H9 (cell line): ENCODE measurements around the gene STK32C. TPM values are rescaled to one million over a fixed set of nuclear protein-coding genes. Genes with fewer than 3 reads are reported as not detected.

Source experiments
- DNase-seq: peaks from one replicate; pipeline ENCODE4 v3.0.0-alpha.2; 2017
- H2AFZ ChIP-seq: one replicate; pipeline ENCODE4 v1.6.1; 2013; ENCODE audit warnings: mild to moderate bottlenecking, low read length, control low read depth, moderate library complexity
- H2AK5ac ChIP-seq: 2 replicates; pipeline ENCODE4 v1.6.1; 2013; ENCODE audit warnings: low read length, control low read depth, mixed read lengths; ENCODE audit not compliant: insufficient read length
- H2BK120ac ChIP-seq: one replicate; pipeline ENCODE4 v1.6.1; 2013; ENCODE audit warnings: low read depth, mild to moderate bottlenecking, low read length, control low read depth, inconsistent platforms; ENCODE audit not compliant: poor library complexity, severe bottlenecking
- H2BK12ac ChIP-seq: 2 replicates; pipeline ENCODE4 v1.6.1; 2013; ENCODE audit warnings: low read length, control low read depth, mixed read lengths, low read depth; ENCODE audit not compliant: insufficient read length
- H2BK15ac ChIP-seq: 2 replicates; pipeline ENCODE4 v1.6.1; 2013; ENCODE audit warnings: low read depth, low read length, control low read depth
- H2BK20ac ChIP-seq: one replicate; pipeline ENCODE4 v1.6.1; 2013; ENCODE audit warnings: low read depth, mild to moderate bottlenecking, low read length, control low read depth, inconsistent platforms; ENCODE audit not compliant: poor library complexity, severe bottlenecking
- H2BK5ac ChIP-seq: 2 replicates; pipeline ENCODE4 v1.6.1; 2013; ENCODE audit warnings: low read length, control low read depth, mixed read lengths; ENCODE audit not compliant: insufficient read length
- H3K14ac ChIP-seq: 2 replicates; pipeline ENCODE4 v1.6.1; 2013; ENCODE audit warnings: low read length, control low read depth; ENCODE audit not compliant: insufficient read depth
- H3K18ac ChIP-seq: 2 replicates; pipeline ENCODE4 v1.6.1; 2013; ENCODE audit warnings: low read depth, mild to moderate bottlenecking, mixed read lengths, low read length, control low read depth; ENCODE audit not compliant: insufficient read length
- H3K23ac ChIP-seq: 2 replicates; pipeline ENCODE4 v1.6.1; 2013; ENCODE audit warnings: low read length, control low read depth, mixed read lengths, low read depth; ENCODE audit not compliant: insufficient read length
- H3K23me2 ChIP-seq: 2 replicates; pipeline ENCODE4 v1.6.1; 2013; ENCODE audit warnings: low read depth, mild to moderate bottlenecking, mixed read lengths, low read length, control low read depth; ENCODE audit not compliant: insufficient read length, poor library complexity, severe bottlenecking
- H3K27ac ChIP-seq: 2 replicates; pipeline ENCODE4 v1.5.1; 2013; ENCODE audit warnings: low read length, control low read depth, mixed read lengths, low read depth; ENCODE audit not compliant: insufficient read length
- H3K27me3 ChIP-seq: 2 replicates; pipeline ENCODE4 v1.6.1; 2013; ENCODE audit warnings: low read length, control low read depth, inconsistent platforms; ENCODE audit not compliant: insufficient read depth
- H3K4ac ChIP-seq: 2 replicates; pipeline ENCODE4 v1.6.1; 2013; ENCODE audit warnings: low read depth, mild to moderate bottlenecking, control low read depth, inconsistent platforms, low read length, moderate library complexity
- H3K4me1 ChIP-seq: 2 replicates; pipeline ENCODE4 v1.6.1; 2013; ENCODE audit warnings: low read length, control low read depth, inconsistent platforms; ENCODE audit not compliant: insufficient read depth
- H3K4me2 ChIP-seq: 2 replicates; pipeline ENCODE4 v1.6.1; 2013; ENCODE audit warnings: low read length, control low read depth, mixed read lengths; ENCODE audit not compliant: insufficient read length, insufficient read depth
- H3K56ac ChIP-seq: 2 replicates; pipeline ENCODE4 v1.6.1; 2013; ENCODE audit warnings: low read depth, mild to moderate bottlenecking, mixed read lengths, low read length, control low read depth; ENCODE audit not compliant: insufficient read length
- H3K79me1 ChIP-seq: 2 replicates; pipeline ENCODE4 v1.6.1; 2013; ENCODE audit warnings: low read depth, mild to moderate bottlenecking, moderate library complexity, low read length, control low read depth, inconsistent platforms; ENCODE audit not compliant: insufficient read depth, poor library complexity, severe bottlenecking
- H3K79me2 ChIP-seq: 2 replicates; pipeline ENCODE4 v1.6.1; 2013; ENCODE audit warnings: low read length, control low read depth, inconsistent platforms; ENCODE audit not compliant: insufficient read depth
- H3K9ac ChIP-seq: 2 replicates; pipeline ENCODE4 v1.6.1; 2013; ENCODE audit warnings: low read length, control low read depth, mixed read lengths; ENCODE audit not compliant: insufficient read length; ENCODE audit errors: extremely low read depth
- H3K9me3 ChIP-seq: one replicate; pipeline ENCODE4 v1.6.1; 2013; ENCODE audit warnings: low read depth, low read length, inconsistent platforms; ENCODE audit not compliant: control insufficient read depth
- H3T11ph ChIP-seq: one replicate; pipeline ENCODE4 v1.6.1; 2013; ENCODE audit warnings: mild to moderate bottlenecking, low read length, control low read depth, inconsistent platforms
- H4K20me1 ChIP-seq: one replicate; pipeline ENCODE4 v1.6.1; 2013; ENCODE audit not compliant: control insufficient read depth, insufficient read length, insufficient read depth
- H4K5ac ChIP-seq: 2 replicates; pipeline ENCODE4 v1.6.1; 2013; ENCODE audit warnings: low read depth, mild to moderate bottlenecking, mixed read lengths, low read length, control low read depth; ENCODE audit not compliant: insufficient read length
- H4K8ac ChIP-seq: replicated peaks from 2 replicates; pipeline ENCODE4 v1.6.1; 2013; ENCODE audit warnings: low read length, control low read depth, mixed read lengths, low read depth; ENCODE audit not compliant: insufficient read length
- H4K91ac ChIP-seq: 2 replicates; pipeline ENCODE4 v1.6.1; 2013; ENCODE audit warnings: low read depth, mild to moderate bottlenecking, moderate library complexity, mixed read lengths, low read length, control low read depth; ENCODE audit not compliant: insufficient read length
- H3K27ac Mint-ChIP-seq, 3 experiments: 2 replicates in 2 of 3; 3 replicates in 1 of 3; pipeline ENCODE4 v1.8.0; 2020 to 2021; ENCODE audit warnings: mixed read lengths in 3 of 3, mild to moderate bottlenecking in 1 of 3, moderate library complexity in 1 of 3
- H3K27me3 Mint-ChIP-seq: 2 replicates; pipeline ENCODE4 v1.8.0; 2021; ENCODE audit warnings: low read depth, mild to moderate bottlenecking, moderate library complexity, mixed read lengths
- H3K36me3 Mint-ChIP-seq, 3 experiments: 2 replicates in 2 of 3; 3 replicates in 1 of 3; pipeline ENCODE4 v1.8.0; 2020 to 2021; ENCODE audit warnings: low read depth in 3 of 3, mixed read lengths in 3 of 3; ENCODE audit not compliant: insufficient read depth in 1 of 3
- H3K4me1 Mint-ChIP-seq, 2 experiments: 2 replicates each; pipeline ENCODE4 v1.8.0; 2020; ENCODE audit warnings: mixed read lengths in 2 of 2
- H3K4me3 Mint-ChIP-seq, 2 experiments: 2 replicates in 1 of 2; 3 replicates in 1 of 2; pipeline ENCODE4 v1.8.0; 2020 to 2021; ENCODE audit warnings: mild to moderate bottlenecking in 2 of 2, mixed read lengths in 2 of 2, moderate library complexity in 1 of 2
- H3K9me3 Mint-ChIP-seq, 2 experiments: 2 replicates in 1 of 2; 3 replicates in 1 of 2; pipeline ENCODE4 v1.8.0; 2020; ENCODE audit warnings: mild to moderate bottlenecking in 2 of 2, mixed read lengths in 2 of 2, moderate library complexity in 1 of 2
- WGBS: extraction: QIAGEN DNeasy Blood & Tissue Kit; methylation state at CpG from one replicate; pipeline ENCODE4 v1.1.7; 2013; ENCODE audit warnings: missing lambda C conversion rate, low lambda C conversion rate, mixed read lengths; ENCODE audit not compliant: insufficient read length; ENCODE audit errors: extremely low coverage; 5-methylcytosine and 5-hydroxymethylcytosine counted together
- total RNA-seq: library from RNA; stranded (reverse); gene quantifications from 2 replicates; pipeline ENCODE4 v1.2.1, GENCODE V29; 2021
- TF ChIP-seq, protein P1 (sequence below): fragments of 200-600 bp; sonication (generic); conservative IDR thresholded peaks from 3 replicates; pipeline ENCODE4 v1.8.0; 2021; ENCODE audit warnings: antibody characterized with exemption, mild to moderate bottlenecking

STK32C gene
- total RNA-seq, 1 experiment from 2014 or later = 11.3 TPM

DNA sequence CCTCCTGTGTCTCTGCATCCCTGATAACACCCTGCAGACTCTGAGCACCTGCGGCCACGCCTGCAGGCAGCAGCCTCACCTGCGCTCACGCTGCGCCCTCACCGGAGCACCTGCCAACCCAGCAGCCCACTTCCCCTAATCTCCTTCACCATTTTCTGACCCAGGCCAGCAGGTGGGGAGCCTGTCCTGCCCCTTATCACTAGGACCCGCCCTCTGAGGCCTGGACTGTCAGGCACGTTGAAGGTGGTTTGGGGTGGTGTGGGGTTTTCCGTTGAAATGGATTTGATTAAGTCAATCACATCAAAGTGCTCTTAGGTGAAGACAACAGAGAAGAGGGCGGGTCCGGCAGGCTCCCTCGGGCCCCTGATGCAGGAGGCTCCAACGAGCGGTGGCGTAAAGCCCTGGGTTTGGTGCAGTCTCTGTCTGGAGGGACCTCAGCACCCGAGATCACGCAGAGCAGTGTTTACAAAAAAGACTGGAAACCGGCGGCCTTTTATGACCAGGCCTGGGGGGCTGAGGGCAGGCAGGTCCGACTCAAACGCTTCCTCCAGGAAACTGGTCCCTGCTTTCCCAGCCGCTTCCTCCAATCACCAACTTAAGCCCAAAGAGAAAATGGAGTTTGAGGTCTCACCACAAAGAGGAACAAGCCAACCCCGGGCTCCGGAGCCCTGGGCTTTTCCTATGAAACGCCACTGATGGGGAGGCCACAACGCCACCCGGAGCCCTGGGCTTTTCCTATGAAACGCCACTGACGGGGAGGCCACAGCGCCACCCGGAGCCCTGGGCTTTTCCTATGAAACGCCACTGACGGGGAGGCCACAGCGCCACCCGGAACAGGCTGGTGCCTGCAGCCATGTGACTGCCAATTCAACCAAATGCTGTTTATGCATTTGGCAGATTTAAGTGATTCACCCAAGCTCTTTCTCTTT lies 75.5 kb downstream of the STK32C start:
- Histone ChIP-seq H3K23me2 (no peaks in the 10 kb centered on the region), H4K5ac (no peak overlapping the region), H2BK20ac (no peak overlapping the region), H2BK12ac (no peak overlapping the region), H2BK120ac (no peak overlapping the region), H3K23ac (no peak overlapping the region), H2BK15ac (no peak overlapping the region), H4K8ac (no peak overlapping the region), H2BK5ac (no peak overlapping the region), H3K79me1 (no peaks in the 10 kb centered on the region), H2AK5ac (no peak overlapping the region), H3K56ac (no peak overlapping the region), H3K18ac (no peak overlapping the region), H3K27me3 (no peaks in the 10 kb centered on the region), H3K27ac (no peak overlapping the region), H4K91ac (no peak overlapping the region), H3K79me2 (no peaks in the 10 kb centered on the region), H2AFZ (no peak overlapping the region), H3K4ac (no peak overlapping the region), H3K14ac (no peak overlapping the region), H3K4me1 (no peaks in the 10 kb centered on the region), H3T11ph (no peak overlapping the region), H3K9me3 (no peaks in the 10 kb centered on the region), H3K9ac (no peak overlapping the region), H4K20me1 (no peaks in the 10 kb centered on the region), H3K4me2 (no peak overlapping the region)
- peaks cover 3% of the 10 kb centered on the region in 3 experiments; a peak in 4 of 7 replicates for H3K36me3 Mint-ChIP-seq
- WGBS = no CpG with 5 or more reads among the region's 35 CpGs
- no peak for DNase-seq
- no peak overlapping the region; a peak in 1 of 7 replicates for H3K27ac Mint-ChIP-seq
- no peaks in the 10 kb centered on the region for H3K27me3 Mint-ChIP-seq
- H3K4me3 Mint-ChIP-seq = no peak overlapping the region
- TF ChIP-seq, protein P1, sequence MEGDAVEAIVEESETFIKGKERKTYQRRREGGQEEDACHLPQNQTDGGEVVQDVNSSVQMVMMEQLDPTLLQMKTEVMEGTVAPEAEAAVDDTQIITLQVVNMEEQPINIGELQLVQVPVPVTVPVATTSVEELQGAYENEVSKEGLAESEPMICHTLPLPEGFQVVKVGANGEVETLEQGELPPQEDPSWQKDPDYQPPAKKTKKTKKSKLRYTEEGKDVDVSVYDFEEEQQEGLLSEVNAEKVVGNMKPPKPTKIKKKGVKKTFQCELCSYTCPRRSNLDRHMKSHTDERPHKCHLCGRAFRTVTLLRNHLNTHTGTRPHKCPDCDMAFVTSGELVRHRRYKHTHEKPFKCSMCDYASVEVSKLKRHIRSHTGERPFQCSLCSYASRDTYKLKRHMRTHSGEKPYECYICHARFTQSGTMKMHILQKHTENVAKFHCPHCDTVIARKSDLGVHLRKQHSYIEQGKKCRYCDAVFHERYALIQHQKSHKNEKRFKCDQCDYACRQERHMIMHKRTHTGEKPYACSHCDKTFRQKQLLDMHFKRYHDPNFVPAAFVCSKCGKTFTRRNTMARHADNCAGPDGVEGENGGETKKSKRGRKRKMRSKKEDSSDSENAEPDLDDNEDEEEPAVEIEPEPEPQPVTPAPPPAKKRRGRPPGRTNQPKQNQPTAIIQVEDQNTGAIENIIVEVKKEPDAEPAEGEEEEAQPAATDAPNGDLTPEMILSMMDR = no peak
- peaks cover 6 to 19% of the 10 kb centered on the region in 2 experiments for H3K4me1 Mint-ChIP-seq
- H3K9me3 Mint-ChIP-seq = no peaks in the 10 kb centered on the region
